ENCODE results near the gene HEPN1.

GRCh38 chr11:124875943-124876817 lies 42.9 kb upstream of the HEPN1 start:
- TF ChIP-seq, protein P1, sequence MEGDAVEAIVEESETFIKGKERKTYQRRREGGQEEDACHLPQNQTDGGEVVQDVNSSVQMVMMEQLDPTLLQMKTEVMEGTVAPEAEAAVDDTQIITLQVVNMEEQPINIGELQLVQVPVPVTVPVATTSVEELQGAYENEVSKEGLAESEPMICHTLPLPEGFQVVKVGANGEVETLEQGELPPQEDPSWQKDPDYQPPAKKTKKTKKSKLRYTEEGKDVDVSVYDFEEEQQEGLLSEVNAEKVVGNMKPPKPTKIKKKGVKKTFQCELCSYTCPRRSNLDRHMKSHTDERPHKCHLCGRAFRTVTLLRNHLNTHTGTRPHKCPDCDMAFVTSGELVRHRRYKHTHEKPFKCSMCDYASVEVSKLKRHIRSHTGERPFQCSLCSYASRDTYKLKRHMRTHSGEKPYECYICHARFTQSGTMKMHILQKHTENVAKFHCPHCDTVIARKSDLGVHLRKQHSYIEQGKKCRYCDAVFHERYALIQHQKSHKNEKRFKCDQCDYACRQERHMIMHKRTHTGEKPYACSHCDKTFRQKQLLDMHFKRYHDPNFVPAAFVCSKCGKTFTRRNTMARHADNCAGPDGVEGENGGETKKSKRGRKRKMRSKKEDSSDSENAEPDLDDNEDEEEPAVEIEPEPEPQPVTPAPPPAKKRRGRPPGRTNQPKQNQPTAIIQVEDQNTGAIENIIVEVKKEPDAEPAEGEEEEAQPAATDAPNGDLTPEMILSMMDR (IDR thresholded peaks at IDR 0.05), result peak; percentile 65
- TF ChIP-seq USF2 (IDR thresholded peaks at IDR 0.05) (no peak), RCOR1 (IDR thresholded peaks at IDR 0.05; ENCODE audit: low read depth, low read length) (no peak), MAX (IDR thresholded peaks at IDR 0.05) (peak; percentile 44)
- TF ChIP-seq, protein P2, sequence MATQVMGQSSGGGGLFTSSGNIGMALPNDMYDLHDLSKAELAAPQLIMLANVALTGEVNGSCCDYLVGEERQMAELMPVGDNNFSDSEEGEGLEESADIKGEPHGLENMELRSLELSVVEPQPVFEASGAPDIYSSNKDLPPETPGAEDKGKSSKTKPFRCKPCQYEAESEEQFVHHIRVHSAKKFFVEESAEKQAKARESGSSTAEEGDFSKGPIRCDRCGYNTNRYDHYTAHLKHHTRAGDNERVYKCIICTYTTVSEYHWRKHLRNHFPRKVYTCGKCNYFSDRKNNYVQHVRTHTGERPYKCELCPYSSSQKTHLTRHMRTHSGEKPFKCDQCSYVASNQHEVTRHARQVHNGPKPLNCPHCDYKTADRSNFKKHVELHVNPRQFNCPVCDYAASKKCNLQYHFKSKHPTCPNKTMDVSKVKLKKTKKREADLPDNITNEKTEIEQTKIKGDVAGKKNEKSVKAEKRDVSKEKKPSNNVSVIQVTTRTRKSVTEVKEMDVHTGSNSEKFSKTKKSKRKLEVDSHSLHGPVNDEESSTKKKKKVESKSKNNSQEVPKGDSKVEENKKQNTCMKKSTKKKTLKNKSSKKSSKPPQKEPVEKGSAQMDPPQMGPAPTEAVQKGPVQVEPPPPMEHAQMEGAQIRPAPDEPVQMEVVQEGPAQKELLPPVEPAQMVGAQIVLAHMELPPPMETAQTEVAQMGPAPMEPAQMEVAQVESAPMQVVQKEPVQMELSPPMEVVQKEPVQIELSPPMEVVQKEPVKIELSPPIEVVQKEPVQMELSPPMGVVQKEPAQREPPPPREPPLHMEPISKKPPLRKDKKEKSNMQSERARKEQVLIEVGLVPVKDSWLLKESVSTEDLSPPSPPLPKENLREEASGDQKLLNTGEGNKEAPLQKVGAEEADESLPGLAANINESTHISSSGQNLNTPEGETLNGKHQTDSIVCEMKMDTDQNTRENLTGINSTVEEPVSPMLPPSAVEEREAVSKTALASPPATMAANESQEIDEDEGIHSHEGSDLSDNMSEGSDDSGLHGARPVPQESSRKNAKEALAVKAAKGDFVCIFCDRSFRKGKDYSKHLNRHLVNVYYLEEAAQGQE (IDR thresholded peaks at IDR 0.05), result no peak
